Smooth muscle cell of bladder (primary cell): ENCODE measurements around the gene ZMYND8. TPM values are rescaled to one million over a fixed set of nuclear protein-coding genes. Genes with fewer than 3 reads are reported as not detected.

Experiments
- total RNA-seq: library from RNA; depleted of rRNA; stranded (reverse); fragments of >200 nt; gene quantifications from 2 replicates; pipeline ENCODE4 v1.2.3, GENCODE V29; 2014

ZMYND8 gene
- total RNA-seq = 8.1 and 11.5 TPM in 2 replicates

GRCh38 chr20:47356526-47357295 is at the start of gene ZMYND8:
ZMYND8 (minus strand) TSS chr20:47356699; CDS start chr20:47356670, 29 bp downstream.

Other genes with a start within 250 kb of the ZMYND8 start
- 19.1 and 22.6 TPM in 2 replicates for gene NCOA3, start 145.2 kb upstream of the ZMYND8 start, total RNA-seq